Right lobe of liver (tissue), 4 donors: Measurements from ENCODE around the gene MTCH1.

Source experiments
- CTCF ChIP-seq, 4 donors: fragments of 200-600 bp in 3 of 4; fragments of 450-650 bp in 1 of 4; IDR thresholded peaks; one replicate each; pipeline versions ENCODE4 v1.5.1 to v1.8.0; 2016 to 2022; ENCODE audit warnings: antibody characterized with exemption in 4 of 4, mild to moderate bottlenecking in 2 of 4
- POLR2A ChIP-seq: fragments of 450-650 bp; IDR thresholded peaks from one replicate; pipeline ENCODE4 v1.6.1; 2017; ENCODE audit warnings: antibody characterized with exemption, mild to moderate bottlenecking
- donor health status: DM: no; HTN: no; CAD: no.
- donor health status: DM: no; HTN: no; CAD: no.
- donor health status: DM: no; HTN: yes; CAD: no.

- TF ChIP-seq CTCF (IDR thresholded peaks at IDR 0.05) (no peak), POLR2A (no peak)
Measured at GRCh38 chr6:36938536-36938935, 47.5 kb downstream of the MTCH1 start.
